ENCODE measurements around the gene MATN4.

- no peak for TF ChIP-seq EZH2 (IDR thresholded peaks at IDR 0.05)
- no peak for TF ChIP-seq EZH2phosphoT487 (IDR thresholded peaks at IDR 0.05; ENCODE audit: borderline replicate concordance)
- no peak for TF ChIP-seq JUND (IDR thresholded peaks at IDR 0.05)
- TF ChIP-seq CTCF (IDR thresholded peaks at IDR 0.05 in 2 of 3, conservative IDR thresholded peaks at IDR 0.05 in 1 of 3; ENCODE audit: borderline replicate concordance in 1 of 3, insufficient read depth in 1 of 3, low read depth in 2 of 3, low read length in 2 of 3): no peak
- no peak for TF ChIP-seq YY1 (IDR thresholded peaks at IDR 0.05; ENCODE audit: extremely low read depth, insufficient replicate concordance, low read depth, low read length)
- TF ChIP-seq ZFX (IDR thresholded peaks at IDR 0.05): no peak
- TF ChIP-seq POLR2A (IDR thresholded peaks at IDR 0.05; ENCODE audit: borderline replicate concordance, extremely low read depth, insufficient read depth, insufficient read length): no peak
- no peak for TF ChIP-seq RAD21 (IDR thresholded peaks at IDR 0.05; ENCODE audit: low read depth)
- TF ChIP-seq ZNF274 (IDR thresholded peaks at IDR 0.05; ENCODE audit: low read depth, low read length): no peak
- no peak for TF ChIP-seq CEBPB (IDR thresholded peaks at IDR 0.05; ENCODE audit: low read depth)
- no peak for TF ChIP-seq REST (IDR thresholded peaks at IDR 0.05; ENCODE audit: low read depth)
- TF ChIP-seq ZBTB33 (IDR thresholded peaks at IDR 0.05; ENCODE audit: extremely low read depth, insufficient replicate concordance, low read length): no peak
- TF ChIP-seq SRF (IDR thresholded peaks at IDR 0.05; ENCODE audit: low read depth): no peak
- no peak for TF ChIP-seq ELF1 (IDR thresholded peaks at IDR 0.05; ENCODE audit: borderline replicate concordance, low read depth)
These were observed 45.6 kb upstream of the MATN4 start for GRCh38 chr20:45353746-45354145.
